GM15510 (cell line): ENCODE results near the gene NR5A2.

Source experiments
- POLR2A ChIP-seq: IDR thresholded peaks from 3 replicates; pipeline ENCODE4 v1.6.1; 2011; ENCODE audit warnings: borderline replicate concordance; ENCODE audit not compliant: insufficient read length; ENCODE audit errors: extremely low read depth

The NR5A2 gene

DNA sequence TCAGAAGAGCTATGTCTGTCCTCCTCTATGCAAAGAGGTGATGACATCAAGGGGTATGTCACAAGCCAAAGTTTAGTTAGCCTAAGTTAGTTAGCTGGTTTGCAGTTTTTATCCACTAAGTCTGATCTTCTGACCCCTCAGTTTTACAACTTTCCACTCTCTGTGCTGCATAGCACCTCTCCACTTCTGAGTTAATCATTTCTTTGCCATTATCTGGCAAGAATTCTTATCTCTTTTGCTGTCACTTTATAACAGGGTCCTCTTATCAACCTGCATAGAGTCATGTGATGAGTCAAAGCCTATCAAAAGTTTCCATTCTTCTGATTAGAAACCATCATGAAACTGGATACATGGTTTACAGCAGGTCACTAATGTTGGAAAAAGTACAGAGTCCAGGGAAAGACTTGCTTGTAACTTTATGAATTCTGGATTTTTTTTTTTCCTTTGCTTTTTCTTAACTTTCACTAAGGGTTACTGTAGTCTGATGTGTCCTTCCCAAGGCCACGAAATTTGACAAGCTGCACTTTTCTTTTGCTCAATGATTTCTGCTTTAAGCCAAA lies at the start of gene NR5A2:
TSS of gene NR5A2 (plus strand) at position 447 of the 560 bp plus-strand sequence. CDS start 138 bp downstream, outside the sequence.
- TF ChIP-seq POLR2A, result no peak

DNA sequence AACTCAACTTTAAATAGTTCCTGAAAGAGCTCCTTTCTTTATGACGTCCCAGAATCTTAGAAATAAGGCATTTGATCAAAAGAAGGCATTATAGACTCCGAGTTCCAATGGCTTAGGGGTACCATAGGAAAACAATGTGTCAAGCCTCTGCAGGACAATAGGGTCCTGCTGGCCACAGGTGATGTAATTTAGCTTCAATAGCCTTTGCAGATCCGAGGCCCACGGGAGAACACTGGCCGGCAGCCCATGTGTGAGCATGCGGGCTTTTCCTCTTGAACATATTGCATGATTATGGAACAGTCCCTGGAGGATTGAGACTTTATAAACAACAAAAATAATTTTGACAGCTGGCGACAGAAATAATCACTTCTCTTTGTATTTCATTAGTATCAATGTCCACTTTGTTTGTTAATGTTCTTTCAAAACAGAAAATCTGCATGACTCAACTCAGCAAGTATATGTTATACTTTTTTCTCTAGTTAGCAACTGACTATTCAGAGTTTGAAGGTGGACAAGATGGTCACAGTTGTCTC lies 49.0 kb upstream of the NR5A2 start:
- TF ChIP-seq POLR2A, result no peak

DNA sequence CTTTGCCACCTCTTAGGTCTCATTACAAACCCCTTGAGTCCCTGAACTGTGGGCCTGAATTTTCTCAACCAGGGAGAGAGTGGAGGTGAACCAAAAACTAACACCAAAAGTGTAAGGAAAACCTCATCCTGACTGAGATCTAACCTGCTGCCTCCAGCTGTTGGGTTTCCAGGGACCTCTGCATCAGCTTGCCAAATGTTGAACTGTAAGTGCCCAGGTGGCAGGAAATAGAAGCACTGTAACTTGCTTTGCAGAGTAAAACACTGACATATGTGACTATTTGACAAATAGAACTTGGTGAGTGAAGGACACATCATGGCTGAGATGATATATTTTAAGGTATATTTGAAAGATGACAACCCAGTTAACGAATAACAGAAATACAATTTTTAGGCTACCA lies 48.4 kb upstream of the NR5A2 start:
- no peak for TF ChIP-seq POLR2A

DNA sequence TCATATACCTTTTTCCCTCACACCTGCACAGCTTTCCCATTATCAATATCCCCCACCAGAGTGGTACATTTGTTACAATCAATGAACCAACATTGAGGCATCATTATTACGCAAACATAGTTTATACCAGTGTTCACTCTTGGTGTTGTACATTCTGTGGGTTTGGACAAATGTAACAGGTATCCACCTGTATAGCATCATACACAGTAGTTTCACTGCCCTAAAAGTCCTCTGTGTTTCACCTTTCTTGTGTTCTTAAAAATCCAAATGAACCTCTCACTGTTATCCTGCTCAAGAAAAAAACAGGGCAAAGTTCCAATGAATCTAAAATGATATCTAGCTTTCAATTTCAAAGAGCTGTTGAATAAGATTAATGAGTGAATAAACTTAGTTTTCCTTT lies 45.9 kb upstream of the NR5A2 start:
- no peak for TF ChIP-seq POLR2A

DNA sequence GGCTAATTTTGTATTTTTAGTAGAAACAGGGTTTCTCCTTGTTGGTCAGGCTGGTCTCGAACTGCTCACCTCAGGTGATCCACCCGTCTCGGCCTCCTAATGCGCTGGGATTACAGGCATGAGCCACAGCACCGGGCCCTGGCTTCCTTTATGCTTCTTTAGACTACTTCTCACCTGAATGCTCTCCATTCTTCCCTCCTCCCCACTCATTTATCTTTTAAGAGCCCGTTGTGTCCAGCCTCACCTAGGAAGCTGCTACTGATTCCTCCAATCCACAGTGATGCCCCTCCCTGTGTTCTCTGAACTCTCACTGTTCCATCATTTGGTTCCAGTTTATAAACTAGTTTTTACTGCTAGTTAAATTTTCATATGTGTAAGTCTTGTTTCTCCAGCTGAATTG lies 44.9 kb upstream of the NR5A2 start:
- no peak for TF ChIP-seq POLR2A

DNA sequence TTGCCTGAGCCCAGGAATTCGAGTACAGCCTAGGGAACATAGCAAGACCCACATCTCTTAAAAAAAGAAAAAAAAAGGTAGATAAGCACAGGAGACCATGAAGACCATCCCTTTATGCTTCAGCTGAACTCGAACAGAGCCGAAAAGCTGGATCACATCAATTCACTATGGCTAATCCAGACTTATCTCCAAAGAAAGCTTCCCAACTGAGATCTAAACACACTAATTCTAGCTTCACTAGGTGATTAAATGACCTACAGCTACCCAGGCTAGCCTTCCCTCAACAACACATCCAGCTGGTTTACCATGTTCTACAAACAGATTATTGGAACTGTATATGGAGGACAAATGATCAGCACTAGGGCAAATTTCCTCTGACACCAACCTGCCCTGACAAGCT lies 44.0 kb upstream of the NR5A2 start:
- no peak for TF ChIP-seq POLR2A

DNA sequence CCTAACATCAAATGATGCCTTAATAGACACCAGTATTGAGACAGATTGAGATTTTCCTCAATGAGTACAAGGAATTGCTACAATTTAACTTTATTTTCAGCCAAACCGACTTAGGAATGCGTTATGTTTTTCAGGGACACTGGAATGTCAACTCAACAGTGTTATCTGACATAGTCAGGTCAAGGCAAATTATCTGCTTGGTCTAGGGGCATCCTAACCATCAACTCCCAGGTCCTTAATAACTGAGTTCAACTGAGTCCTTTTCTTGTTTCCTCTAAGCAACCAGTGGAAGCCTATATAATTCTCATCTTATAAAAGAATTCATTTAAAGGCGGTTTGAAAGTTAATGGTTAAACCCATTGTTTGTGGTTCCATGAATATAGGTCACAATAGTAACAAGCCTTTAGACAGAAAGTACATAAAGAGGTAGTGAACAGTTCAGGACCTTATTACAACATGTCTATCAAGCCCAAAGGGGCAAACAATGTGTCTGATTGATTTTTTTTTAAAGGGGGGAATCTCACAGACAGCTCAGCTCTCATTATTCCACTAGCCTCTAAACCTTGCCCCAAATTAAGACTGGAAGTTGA lies 32.3 kb upstream of the NR5A2 start:
- TF ChIP-seq POLR2A, result no peak

DNA sequence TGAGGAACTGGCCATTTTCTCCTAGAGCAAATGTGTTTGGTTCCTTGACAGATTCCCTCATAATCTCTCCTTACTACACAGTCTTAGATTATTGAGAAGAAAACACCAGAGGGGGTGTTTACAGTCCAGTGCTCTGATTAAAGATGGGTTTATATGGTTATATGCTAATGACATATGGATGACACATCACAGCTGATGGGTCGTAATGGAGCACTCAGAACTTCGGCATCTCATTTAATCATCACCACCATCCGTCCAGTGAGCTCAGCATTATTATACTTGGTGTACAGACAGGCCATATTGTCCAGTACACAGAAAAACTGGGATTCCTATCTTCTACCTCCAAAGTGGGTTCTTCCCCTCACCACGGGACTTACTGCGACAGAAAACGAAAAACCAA lies 22.3 kb upstream of the NR5A2 start:
- no peak for TF ChIP-seq POLR2A

DNA sequence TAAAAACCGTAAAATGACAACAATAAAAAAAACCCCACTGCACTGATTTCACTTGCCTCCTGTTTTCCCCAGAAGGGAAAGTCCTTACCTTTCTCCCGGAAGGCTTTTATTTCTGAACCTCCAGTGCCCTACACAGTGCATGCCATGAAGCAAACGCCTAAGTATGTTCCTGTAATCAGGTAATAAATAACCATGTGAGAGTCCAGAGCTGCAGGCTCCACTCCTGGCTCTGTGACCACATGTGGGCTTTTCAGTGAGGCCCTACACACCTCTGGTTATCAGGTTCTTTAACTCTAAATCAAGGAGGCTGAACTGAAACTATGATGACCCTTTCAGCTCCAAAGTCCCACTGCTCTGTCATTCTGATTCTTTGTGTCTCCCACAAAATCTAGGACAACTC lies 20.8 kb upstream of the NR5A2 start:
- TF ChIP-seq POLR2A, result no peak

DNA sequence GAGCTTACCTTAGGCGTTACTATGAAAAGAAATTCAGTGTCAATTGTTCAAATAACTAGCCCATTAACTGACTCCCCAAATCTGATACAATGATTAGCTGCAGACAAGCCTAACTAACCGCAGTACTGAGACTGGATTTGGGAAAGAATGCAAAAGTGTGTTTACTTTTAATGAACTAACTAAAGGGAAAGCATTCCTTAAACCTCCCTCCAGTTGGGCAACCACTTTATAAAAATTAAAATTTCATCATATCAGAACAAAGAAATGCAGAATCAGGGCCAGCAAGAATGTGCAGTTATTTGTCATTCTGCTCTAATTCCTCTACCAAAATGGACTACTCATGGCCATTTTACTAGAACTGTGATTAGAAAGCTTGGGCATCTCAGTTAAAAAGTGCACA lies 11.7 kb upstream of the NR5A2 start:
- TF ChIP-seq POLR2A, result no peak

DNA sequence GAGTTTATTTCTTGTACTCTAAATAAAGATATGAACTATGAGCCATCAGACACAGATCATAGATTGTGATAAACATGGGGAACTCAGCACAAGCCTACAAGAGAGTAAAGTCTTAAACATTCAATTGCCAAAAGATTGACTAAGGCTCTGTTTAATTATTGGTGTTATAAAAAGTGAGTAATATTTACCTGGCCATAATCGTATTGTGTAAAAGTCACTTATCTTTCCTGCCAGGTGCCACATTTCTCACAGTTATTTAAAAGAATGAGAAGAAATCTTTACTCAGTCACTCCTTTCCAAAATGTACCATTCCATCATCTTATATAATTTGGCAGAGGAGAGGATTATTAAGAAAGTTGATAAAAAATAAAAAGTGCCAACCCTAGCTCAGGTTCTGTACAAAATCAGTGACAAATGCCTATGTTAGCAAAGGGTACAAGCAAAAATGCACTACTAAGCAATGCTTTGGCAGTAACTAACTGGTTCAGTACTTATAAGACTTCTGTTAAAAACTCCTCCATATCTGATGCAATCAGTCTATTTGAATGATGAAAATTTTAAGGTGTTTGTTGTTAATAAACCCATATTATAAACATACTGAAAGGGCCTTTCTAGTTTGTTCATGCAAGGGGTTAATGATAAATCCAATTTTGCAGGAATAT lies 5.8 kb upstream of the NR5A2 start:
- no peak for TF ChIP-seq POLR2A

DNA sequence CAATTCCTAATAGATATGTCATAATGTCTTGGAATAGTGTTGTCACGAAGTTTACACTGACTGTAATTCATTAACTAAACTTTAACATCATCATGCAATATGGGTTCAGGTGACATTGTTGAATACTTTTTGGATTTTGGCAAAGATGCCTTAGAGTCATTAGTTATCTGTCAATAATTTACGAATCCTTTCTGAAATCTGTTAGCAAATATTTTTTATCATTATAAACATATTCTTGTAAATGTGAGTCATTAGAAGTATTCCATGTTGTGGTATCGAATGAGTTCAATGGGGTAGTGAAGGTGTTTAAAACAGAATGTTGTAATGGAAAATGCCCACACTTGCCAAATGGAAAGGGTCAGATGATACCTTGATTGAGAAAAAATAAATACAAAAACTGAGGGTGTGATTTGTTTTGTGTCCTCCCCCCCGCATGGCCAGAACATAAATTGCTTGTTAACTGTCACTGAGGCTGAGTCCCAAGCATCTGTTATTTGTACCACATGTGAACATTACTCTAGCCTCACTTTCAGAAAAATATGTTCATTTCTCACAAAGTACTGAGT lies 5.2 kb upstream of the NR5A2 start:
- TF ChIP-seq POLR2A, result no peak

DNA sequence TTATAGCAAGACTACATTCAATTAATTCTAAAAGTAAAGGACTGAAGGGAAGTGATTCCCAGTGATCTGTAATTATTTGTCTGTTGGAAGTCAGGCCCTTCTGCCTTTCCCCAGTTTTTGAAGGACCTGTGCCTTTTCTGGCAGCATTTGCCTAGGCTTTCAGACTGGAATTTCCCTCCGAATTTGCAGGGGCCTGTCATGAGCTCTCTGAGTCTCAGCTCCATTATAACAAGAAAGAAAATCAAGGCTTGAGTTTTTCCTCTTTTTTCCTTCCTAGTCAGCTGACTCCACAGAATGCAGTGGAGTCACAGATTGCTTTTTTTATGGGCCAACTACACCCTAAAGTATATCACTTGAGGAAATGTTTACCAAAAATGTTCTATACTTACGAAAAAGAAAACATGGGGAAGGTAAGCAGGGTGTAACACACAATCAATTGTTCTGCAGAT lies 1.1 kb downstream of the NR5A2 start:
- no peak for TF ChIP-seq POLR2A

DNA sequence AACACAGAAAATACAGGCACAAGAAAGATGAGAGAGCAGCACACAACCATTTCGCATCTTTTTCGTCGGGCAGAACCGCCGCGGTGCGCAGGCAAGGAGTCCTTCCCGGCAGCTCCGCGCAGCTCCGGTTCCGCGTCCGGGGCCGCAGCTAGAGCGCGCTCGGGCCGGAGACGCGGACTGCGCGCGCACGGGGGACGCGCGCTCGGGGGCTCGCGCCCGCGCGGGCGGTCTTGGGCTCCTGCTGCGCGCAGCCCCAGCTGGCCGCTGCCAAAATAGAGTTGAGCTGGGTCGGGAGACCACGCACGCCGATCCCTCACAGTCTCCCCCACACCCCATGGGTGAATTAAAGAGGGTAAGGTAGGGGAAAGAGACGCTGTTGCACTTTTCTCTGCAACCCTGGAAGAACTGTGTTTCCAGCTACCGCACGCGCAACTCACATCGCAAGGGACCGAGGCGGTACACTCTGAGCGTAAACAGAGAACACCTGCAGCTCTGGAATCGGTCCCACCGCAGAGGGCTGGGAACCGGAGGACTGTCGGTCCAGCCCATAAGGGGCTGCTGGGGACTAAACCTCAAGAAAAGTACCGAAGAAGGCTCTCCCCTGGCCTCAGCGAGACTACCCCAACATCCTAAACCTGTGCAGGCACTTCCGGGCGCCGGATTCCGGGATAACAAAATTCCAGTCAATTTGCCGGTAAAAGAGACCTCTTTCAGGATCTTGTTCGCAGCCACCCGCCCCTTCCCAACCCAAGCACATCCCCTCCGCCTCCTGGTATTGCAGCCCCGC lies 1.7 kb downstream of the NR5A2 start:
- no peak for TF ChIP-seq POLR2A

DNA sequence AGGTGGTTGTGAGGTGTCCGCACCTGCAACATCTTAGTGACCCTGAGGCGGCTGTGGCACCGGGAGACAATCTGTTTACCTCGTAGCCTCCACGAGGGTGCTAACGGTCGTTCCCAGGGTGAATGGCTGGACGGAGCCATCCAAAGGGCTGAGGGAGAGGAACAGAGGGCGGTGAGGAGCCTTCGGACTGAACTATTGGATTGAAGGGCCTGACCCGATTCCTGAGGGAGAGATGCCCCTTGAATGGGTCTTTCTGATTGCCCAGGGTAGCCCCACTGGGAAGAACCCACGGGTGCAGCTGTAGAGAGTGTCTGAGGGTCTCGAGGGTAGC lies 2.3 kb downstream of the NR5A2 start:
- no peak for TF ChIP-seq POLR2A
